ENCODE data around the gene LAMA2. TPM values are rescaled to one million over a fixed set of nuclear protein-coding genes. Genes with fewer than 3 reads are reported as not detected.

LAMA2 gene
- total RNA-seq, 1 donor from 2014 or later = 1.4 TPM

DNA sequence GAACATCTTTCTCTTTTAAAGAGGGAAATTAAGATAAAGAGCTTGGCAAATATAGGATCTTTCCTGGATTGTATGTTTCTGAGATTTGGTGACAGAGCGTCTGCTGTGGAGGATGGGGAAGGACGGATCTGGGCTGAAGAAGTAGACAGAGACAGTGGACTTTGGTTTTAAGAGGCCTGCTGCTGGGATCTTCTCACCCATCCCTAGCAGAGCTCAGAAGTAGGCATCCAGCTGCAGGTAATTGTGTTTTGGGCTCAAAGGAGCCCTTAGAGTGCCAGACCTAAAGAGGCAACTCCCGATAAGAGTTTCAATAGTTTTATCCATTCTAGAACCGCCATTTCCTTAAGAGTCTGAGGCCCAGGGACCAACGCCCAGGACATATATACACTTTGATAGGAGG lies 20.8 kb downstream of the LAMA2 start:
- H3K27me3 ChIP-seq (ENCODE audit: control insufficient read depth, insufficient read depth, low read length) = no peaks in the 10 kb centered on the region
- DNase-seq (ENCODE audit: low read depth) = no peak
- no peaks in the 10 kb centered on the region for H3K36me3 ChIP-seq (ENCODE audit: control insufficient read depth, insufficient read depth, low read length)
- no peak overlapping the region for H3K4me3 ChIP-seq (ENCODE audit: low read depth, low read length)
- TF ChIP-seq, protein P1, sequence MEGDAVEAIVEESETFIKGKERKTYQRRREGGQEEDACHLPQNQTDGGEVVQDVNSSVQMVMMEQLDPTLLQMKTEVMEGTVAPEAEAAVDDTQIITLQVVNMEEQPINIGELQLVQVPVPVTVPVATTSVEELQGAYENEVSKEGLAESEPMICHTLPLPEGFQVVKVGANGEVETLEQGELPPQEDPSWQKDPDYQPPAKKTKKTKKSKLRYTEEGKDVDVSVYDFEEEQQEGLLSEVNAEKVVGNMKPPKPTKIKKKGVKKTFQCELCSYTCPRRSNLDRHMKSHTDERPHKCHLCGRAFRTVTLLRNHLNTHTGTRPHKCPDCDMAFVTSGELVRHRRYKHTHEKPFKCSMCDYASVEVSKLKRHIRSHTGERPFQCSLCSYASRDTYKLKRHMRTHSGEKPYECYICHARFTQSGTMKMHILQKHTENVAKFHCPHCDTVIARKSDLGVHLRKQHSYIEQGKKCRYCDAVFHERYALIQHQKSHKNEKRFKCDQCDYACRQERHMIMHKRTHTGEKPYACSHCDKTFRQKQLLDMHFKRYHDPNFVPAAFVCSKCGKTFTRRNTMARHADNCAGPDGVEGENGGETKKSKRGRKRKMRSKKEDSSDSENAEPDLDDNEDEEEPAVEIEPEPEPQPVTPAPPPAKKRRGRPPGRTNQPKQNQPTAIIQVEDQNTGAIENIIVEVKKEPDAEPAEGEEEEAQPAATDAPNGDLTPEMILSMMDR (IDR thresholded peaks at IDR 0.05; ENCODE audit: insufficient read depth, low read length, poor library complexity, severe bottlenecking) = no peak

GRCh38 chr6:128914051-128914450 lies 31.1 kb downstream of the LAMA2 start:
- Histone ChIP-seq H3K4me3 (ENCODE audit: low read depth, low read length) (no peak overlapping the region), H3K27me3 (ENCODE audit: control insufficient read depth, insufficient read depth, low read length) (no peaks in the 10 kb centered on the region), H3K36me3 (ENCODE audit: control insufficient read depth, insufficient read depth, low read length) (no peaks in the 10 kb centered on the region)
- TF ChIP-seq, protein P1 (IDR thresholded peaks at IDR 0.05; ENCODE audit: insufficient read depth, low read length, poor library complexity, severe bottlenecking) = no peak
- DNase-seq (ENCODE audit: low read depth) = no peak

GRCh38 chr6:128918886-128919285 lies 35.9 kb downstream of the LAMA2 start:
- no peak for DNase-seq (ENCODE audit: low read depth)
- no peak overlapping the region for H3K4me3 ChIP-seq (ENCODE audit: low read depth, low read length)
- H3K27me3 ChIP-seq (ENCODE audit: control insufficient read depth, insufficient read depth, low read length) = no peaks in the 10 kb centered on the region
- no peaks in the 10 kb centered on the region for H3K36me3 ChIP-seq (ENCODE audit: control insufficient read depth, insufficient read depth, low read length)
- TF ChIP-seq, protein P1 (IDR thresholded peaks at IDR 0.05; ENCODE audit: insufficient read depth, low read length, poor library complexity, severe bottlenecking) = no peak

DNA sequence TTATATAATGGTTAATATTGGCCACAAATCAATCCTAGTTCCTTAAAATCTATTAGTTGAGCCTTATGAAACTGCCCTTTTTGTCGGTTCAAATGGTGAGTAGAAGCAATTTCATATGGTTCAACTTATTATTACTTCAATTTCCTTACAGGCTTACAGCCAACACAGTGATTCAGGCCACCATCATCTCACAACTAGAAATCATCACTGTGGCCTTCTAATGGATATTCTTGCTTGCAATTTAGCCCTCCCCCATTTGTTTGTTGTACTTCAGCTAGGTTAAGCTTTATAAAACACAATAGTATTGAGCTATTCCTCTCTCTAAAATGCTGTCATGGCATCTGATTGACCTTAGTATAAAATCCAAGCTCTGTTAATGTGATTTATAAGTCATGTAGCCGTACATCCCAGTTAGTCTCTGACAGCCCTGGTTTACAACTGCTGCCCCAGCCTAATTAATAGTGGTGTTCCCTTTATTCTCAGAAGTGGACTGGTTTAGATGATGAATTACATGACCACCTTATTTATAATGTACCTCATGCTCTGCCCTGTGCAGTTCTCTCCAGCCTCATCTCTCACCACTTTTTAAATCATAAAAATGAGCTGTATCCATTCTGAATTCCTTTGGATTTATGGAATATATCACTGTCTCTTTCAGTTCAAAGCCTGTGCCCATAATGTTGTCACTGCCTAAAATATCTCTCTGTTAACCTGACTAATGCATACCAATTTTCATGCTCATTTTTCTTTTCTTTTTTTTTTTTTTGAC lies 36.7 kb downstream of the LAMA2 start:
- no peak overlapping the region for H3K4me3 ChIP-seq (ENCODE audit: low read depth, low read length)
- TF ChIP-seq, protein P1 (IDR thresholded peaks at IDR 0.05; ENCODE audit: insufficient read depth, low read length, poor library complexity, severe bottlenecking) = no peak
- no peaks in the 10 kb centered on the region for H3K27me3 ChIP-seq (ENCODE audit: control insufficient read depth, insufficient read depth, low read length)
- DNase-seq (ENCODE audit: low read depth) = no peak
- no peaks in the 10 kb centered on the region for H3K36me3 ChIP-seq (ENCODE audit: control insufficient read depth, insufficient read depth, low read length)

GRCh38 chr6:128925765-128926164 lies 42.8 kb downstream of the LAMA2 start:
- DNase-seq (ENCODE audit: low read depth) = no peak
- no peaks in the 10 kb centered on the region for H3K36me3 ChIP-seq (ENCODE audit: control insufficient read depth, insufficient read depth, low read length)
- TF ChIP-seq, protein P1 (IDR thresholded peaks at IDR 0.05; ENCODE audit: insufficient read depth, low read length, poor library complexity, severe bottlenecking) = no peak
- peaks cover 2% of the 10 kb centered on the region for H3K27me3 ChIP-seq (ENCODE audit: control insufficient read depth, insufficient read depth, low read length)
- no peak overlapping the region for H3K4me3 ChIP-seq (ENCODE audit: low read depth, low read length)

DNA sequence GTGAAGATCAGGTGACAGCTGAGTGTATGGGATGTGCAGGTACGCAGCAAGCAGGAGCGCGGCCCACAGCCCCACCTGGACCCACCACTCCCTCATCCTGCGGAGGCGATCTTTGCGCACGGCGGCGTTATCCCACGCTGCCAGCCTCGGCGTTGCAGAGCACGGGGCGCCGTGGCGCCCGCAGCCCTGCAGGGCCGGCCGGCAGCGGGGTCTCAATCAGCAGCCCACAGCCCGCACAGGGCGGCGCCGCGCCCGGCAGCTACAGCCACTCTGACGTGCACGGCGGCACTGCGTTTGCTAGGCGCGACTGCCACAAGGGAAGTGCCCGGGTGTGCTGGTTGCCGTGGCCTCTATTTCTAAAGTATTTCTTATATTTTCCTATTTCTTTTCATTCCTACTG lies 46.9 kb downstream of the LAMA2 start:
- no peak for DNase-seq (ENCODE audit: low read depth)
- H3K4me3 ChIP-seq (ENCODE audit: low read depth, low read length) = no peak overlapping the region
- TF ChIP-seq, protein P1 (IDR thresholded peaks at IDR 0.05; ENCODE audit: insufficient read depth, low read length, poor library complexity, severe bottlenecking) = no peak
- no peaks in the 10 kb centered on the region for H3K36me3 ChIP-seq (ENCODE audit: control insufficient read depth, insufficient read depth, low read length)
- peaks cover 2% of the 10 kb centered on the region for H3K27me3 ChIP-seq (ENCODE audit: control insufficient read depth, insufficient read depth, low read length)

Data from kidney epithelial cell (primary cell).